ENCODE results near the gene TSPAN15.

TSPAN15 gene

DNA sequence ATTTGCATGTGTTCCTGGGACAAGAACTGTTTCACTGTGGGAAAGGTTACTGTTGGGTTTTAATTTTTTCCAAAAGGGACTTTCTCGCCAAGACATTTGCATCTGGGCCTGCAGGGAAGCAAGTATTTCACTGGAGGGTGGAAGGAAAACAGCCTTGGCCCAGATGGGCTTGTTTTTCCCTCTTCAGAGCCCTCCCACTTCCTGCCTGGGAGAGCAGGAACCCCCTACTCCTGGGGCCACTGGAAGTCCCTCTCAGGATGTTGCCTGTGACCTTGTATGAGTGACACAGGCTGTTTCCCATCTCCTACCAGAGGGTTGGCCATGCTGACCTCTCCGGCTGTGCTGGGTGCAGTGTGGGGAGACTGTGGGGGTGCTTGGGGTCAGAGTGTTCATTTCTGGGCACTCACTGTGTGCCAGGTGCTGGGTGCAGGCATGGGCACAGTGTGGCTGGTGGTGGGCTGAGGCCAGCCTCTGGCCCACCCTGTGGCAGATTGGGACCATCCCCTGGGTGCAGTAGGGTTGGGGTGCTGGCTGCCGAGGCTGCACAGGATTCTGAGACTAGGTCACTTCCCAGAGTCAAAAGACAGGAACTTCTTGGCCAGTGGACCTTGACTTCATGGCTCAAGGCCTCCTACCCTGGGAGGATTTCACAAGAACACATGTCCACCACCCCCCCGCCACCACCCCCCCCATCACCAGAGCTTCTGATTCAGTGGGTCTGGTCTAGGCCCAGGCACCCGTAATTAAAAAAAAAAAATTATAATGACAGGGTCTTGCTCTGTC, 10.2 kb downstream of the TSPAN15 start:
- H3K4me3 ChIP-seq (ENCODE audit: low read length), result no peak overlapping the region
- H3K36me3 ChIP-seq (ENCODE audit: insufficient read depth, low read length), result no peaks in the 10 kb centered on the region
- H3K4me2 ChIP-seq (ENCODE audit: low read length), result no peak overlapping the region
- peaks cover 35% of the 10 kb centered on the region for H3K4me1 ChIP-seq (ENCODE audit: control insufficient read depth, insufficient read depth, low read length)
- H3K9me3 ChIP-seq (replicated peaks; ENCODE audit: low read length), result no peaks in the 10 kb centered on the region
- H3K9ac ChIP-seq (ENCODE audit: low read depth, low read length), result no peak overlapping the region
- no peaks in the 10 kb centered on the region for H3K27me3 ChIP-seq (ENCODE audit: control insufficient read depth, insufficient read depth, low read length)

GRCh38 chr10:69463886-69464285, 12.6 kb downstream of the TSPAN15 start:
- peaks cover 20% of the 10 kb centered on the region for H3K4me1 ChIP-seq (ENCODE audit: control insufficient read depth, insufficient read depth, low read length)
- no peaks in the 10 kb centered on the region for H3K27me3 ChIP-seq (ENCODE audit: control insufficient read depth, insufficient read depth, low read length)
- no peak overlapping the region for H3K4me2 ChIP-seq (ENCODE audit: low read length)
- no peak overlapping the region for H3K9ac ChIP-seq (ENCODE audit: low read depth, low read length)
- no peaks in the 10 kb centered on the region for H3K9me3 ChIP-seq (replicated peaks; ENCODE audit: low read length)
- no peak overlapping the region for H3K4me3 ChIP-seq (ENCODE audit: low read length)
- H3K36me3 ChIP-seq (ENCODE audit: insufficient read depth, low read length), result no peaks in the 10 kb centered on the region

GRCh38 chr10:69464401-69464800, 13.1 kb downstream of the TSPAN15 start:
- Histone ChIP-seq H3K4me2 (ENCODE audit: low read length) (no peak overlapping the region), H3K36me3 (ENCODE audit: insufficient read depth, low read length) (no peaks in the 10 kb centered on the region), H3K4me3 (ENCODE audit: low read length) (no peak overlapping the region), H3K9ac (ENCODE audit: low read depth, low read length) (no peak overlapping the region), H3K4me1 (ENCODE audit: control insufficient read depth, insufficient read depth, low read length) (peaks cover 20% of the 10 kb centered on the region), H3K9me3 (replicated peaks; ENCODE audit: low read length) (no peaks in the 10 kb centered on the region), H3K27me3 (ENCODE audit: control insufficient read depth, insufficient read depth, low read length) (no peaks in the 10 kb centered on the region)

- H3K4me1 ChIP-seq (ENCODE audit: control insufficient read depth, insufficient read depth, low read length), result peaks cover 20% of the 10 kb centered on the region
- H3K27me3 ChIP-seq (ENCODE audit: control insufficient read depth, insufficient read depth, low read length), result no peaks in the 10 kb centered on the region
- no peak overlapping the region for H3K9ac ChIP-seq (ENCODE audit: low read depth, low read length)
Measured at GRCh38 chr10:69464801-69465401, 13.6 kb downstream of the TSPAN15 start.

DNA sequence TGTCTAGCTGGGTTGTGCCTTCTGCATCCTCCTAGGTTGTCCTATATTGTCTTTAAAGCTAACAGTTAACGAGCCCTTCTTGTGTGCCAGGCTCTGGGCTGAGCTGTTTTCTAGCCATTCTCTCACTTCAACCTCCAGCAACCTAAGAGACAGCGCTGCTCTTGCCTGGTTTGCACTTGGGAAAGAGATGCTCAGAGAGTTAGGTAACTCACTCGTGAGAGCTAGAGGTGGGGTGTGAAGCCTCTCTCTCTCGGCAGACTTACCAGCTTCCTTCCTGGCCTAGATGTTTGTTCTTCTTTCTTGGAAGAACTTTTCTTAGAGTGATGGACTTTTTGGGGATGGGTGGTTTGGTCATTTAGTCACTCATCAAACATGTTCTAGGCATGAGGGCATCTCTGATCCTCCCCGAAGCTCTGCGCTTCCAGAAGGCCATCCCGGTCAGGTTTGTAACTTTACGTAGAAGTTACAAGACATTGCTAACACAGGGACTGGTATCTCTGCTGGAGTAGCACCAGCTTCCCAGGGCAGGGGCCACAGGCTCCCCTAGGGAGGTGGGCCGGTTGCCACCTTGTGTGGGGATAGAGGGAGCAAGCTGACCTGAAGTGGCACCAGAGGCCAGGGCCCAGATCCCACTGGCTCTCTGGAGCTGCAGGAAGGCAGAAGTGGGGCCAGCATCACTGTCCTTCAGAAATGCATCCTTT, 14.3 kb downstream of the TSPAN15 start:
- Histone ChIP-seq H3K4me1 (ENCODE audit: control insufficient read depth, insufficient read depth, low read length) (peaks cover 20% of the 10 kb centered on the region), H3K9ac (ENCODE audit: low read depth, low read length) (no peak overlapping the region)

More at GRCh38 chr10:69464801-69465401, 13.6 kb downstream of the TSPAN15 start:
- no peak overlapping the region for H3K4me3 ChIP-seq (ENCODE audit: low read length)
- H3K9me3 ChIP-seq (replicated peaks; ENCODE audit: low read length), result no peaks in the 10 kb centered on the region
- no peak overlapping the region for H3K4me2 ChIP-seq (ENCODE audit: low read length)
- no peaks in the 10 kb centered on the region for H3K36me3 ChIP-seq (ENCODE audit: insufficient read depth, low read length)

DNA sequence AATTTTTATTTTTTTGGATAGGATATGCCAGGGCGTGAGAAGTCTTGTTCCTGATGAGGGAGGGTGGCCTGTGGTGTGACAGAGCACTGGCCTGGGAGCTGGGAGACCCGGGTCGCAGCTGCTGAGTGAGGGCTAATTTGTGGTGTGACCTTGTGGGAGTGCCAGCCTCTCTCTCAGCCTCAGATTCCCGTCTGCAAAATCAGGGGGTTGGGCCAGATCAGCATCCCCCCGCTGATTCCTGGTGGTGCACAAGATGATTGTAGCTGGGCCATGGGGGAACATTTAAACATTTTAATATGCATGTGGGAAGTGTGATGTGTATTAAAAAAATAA, 14.9 kb downstream of the TSPAN15 start:
- Histone ChIP-seq H3K9me3 (replicated peaks; ENCODE audit: low read length) (no peaks in the 10 kb centered on the region), H3K4me2 (ENCODE audit: low read length) (no peak overlapping the region), H3K4me3 (ENCODE audit: low read length) (no peak overlapping the region), H3K9ac (ENCODE audit: low read depth, low read length) (no peak overlapping the region), H3K27me3 (ENCODE audit: control insufficient read depth, insufficient read depth, low read length) (no peaks in the 10 kb centered on the region), H3K36me3 (ENCODE audit: insufficient read depth, low read length) (no peaks in the 10 kb centered on the region), H3K4me1 (ENCODE audit: control insufficient read depth, insufficient read depth, low read length) (peaks cover 20% of the 10 kb centered on the region)

More for the DNA sequence above, 14.3 kb downstream of the TSPAN15 start:
- H3K36me3 ChIP-seq (ENCODE audit: insufficient read depth, low read length), result no peaks in the 10 kb centered on the region
- no peaks in the 10 kb centered on the region for H3K27me3 ChIP-seq (ENCODE audit: control insufficient read depth, insufficient read depth, low read length)
- no peaks in the 10 kb centered on the region for H3K9me3 ChIP-seq (replicated peaks; ENCODE audit: low read length)
- H3K4me3 ChIP-seq (ENCODE audit: low read length), result no peak overlapping the region
- H3K4me2 ChIP-seq (ENCODE audit: low read length), result no peak overlapping the region

DNA sequence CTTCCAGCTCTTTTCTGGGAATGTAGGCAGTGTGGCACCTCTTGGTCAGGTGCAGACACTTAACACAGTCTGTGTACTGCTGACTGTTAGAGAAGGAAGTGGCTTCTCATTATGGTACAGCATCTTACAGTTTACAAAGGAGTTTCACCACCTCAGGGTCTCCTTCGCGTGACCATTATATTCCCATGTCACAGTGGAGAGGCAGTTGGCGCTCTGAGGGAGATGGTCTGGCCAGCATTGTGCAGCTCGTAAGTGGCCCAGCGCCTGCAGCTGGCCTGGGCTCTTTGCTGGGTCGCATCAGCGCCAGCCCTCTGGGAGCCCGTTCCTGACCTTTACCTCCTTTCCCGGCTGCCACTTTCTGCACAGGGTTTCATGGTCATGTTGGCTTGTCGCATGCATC, 15.4 kb downstream of the TSPAN15 start:
- Histone ChIP-seq H3K4me2 (ENCODE audit: low read length) (no peak overlapping the region), H3K27me3 (ENCODE audit: control insufficient read depth, insufficient read depth, low read length) (no peaks in the 10 kb centered on the region), H3K4me1 (ENCODE audit: control insufficient read depth, insufficient read depth, low read length) (peaks cover 20% of the 10 kb centered on the region), H3K4me3 (ENCODE audit: low read length) (no peak overlapping the region), H3K9me3 (replicated peaks; ENCODE audit: low read length) (no peaks in the 10 kb centered on the region), H3K9ac (ENCODE audit: low read depth, low read length) (no peak overlapping the region), H3K36me3 (ENCODE audit: insufficient read depth, low read length) (no peaks in the 10 kb centered on the region)

- H3K4me2 ChIP-seq (ENCODE audit: low read length), result no peak overlapping the region
- no peaks in the 10 kb centered on the region for H3K36me3 ChIP-seq (ENCODE audit: insufficient read depth, low read length)
- H3K9ac ChIP-seq (ENCODE audit: low read depth, low read length), result no peak overlapping the region
- no peaks in the 10 kb centered on the region for H3K9me3 ChIP-seq (replicated peaks; ENCODE audit: low read length)
- H3K27me3 ChIP-seq (ENCODE audit: control insufficient read depth, insufficient read depth, low read length), result no peaks in the 10 kb centered on the region
- peaks cover 30% of the 10 kb centered on the region for H3K4me1 ChIP-seq (ENCODE audit: control insufficient read depth, insufficient read depth, low read length)
- no peak overlapping the region for H3K4me3 ChIP-seq (ENCODE audit: low read length)
Measured at GRCh38 chr10:69467928-69468750, 16.9 kb downstream of the TSPAN15 start.

GRCh38 chr10:69468751-69469089, 17.5 kb downstream of the TSPAN15 start:
- H3K4me1 ChIP-seq (ENCODE audit: control insufficient read depth, insufficient read depth, low read length), result peaks cover 36% of the 10 kb centered on the region
- H3K9ac ChIP-seq (ENCODE audit: low read depth, low read length), result no peak overlapping the region

GRCh38 chr10:69469976-69470375, 18.7 kb downstream of the TSPAN15 start:
- no peaks in the 10 kb centered on the region for H3K27me3 ChIP-seq (ENCODE audit: control insufficient read depth, insufficient read depth, low read length)
- no peak overlapping the region for H3K4me3 ChIP-seq (ENCODE audit: low read length)
- H3K36me3 ChIP-seq (ENCODE audit: insufficient read depth, low read length), result no peaks in the 10 kb centered on the region
- no peak overlapping the region for H3K9ac ChIP-seq (ENCODE audit: low read depth, low read length)
- H3K9me3 ChIP-seq (replicated peaks; ENCODE audit: low read length), result no peaks in the 10 kb centered on the region
- peaks cover 41% of the 10 kb centered on the region for H3K4me1 ChIP-seq (ENCODE audit: control insufficient read depth, insufficient read depth, low read length)
- H3K4me2 ChIP-seq (ENCODE audit: low read length), result no peak overlapping the region

More at GRCh38 chr10:69468751-69469089, 17.5 kb downstream of the TSPAN15 start:
- H3K27me3 ChIP-seq (ENCODE audit: control insufficient read depth, insufficient read depth, low read length), result no peaks in the 10 kb centered on the region
- no peak overlapping the region for H3K4me2 ChIP-seq (ENCODE audit: low read length)
- H3K36me3 ChIP-seq (ENCODE audit: insufficient read depth, low read length), result no peaks in the 10 kb centered on the region
- H3K4me3 ChIP-seq (ENCODE audit: low read length), result no peak overlapping the region
- no peaks in the 10 kb centered on the region for H3K9me3 ChIP-seq (replicated peaks; ENCODE audit: low read length)
